WERI-Rb-1 (cell line): Measurements from ENCODE around the gene KCNMA1.
"Not testable (repeated sequence)": the region's sequence is repeated elsewhere in the genome, so short reads cannot be mapped to it uniquely, and the experiment has no call there.

ENCODE experiments used
- DNase-seq: peaks from one replicate; pipeline ENCODE4 v3.0.0-alpha.2; 2020
- H3K27ac ChIP-seq: fragments of 250-450 bp; sonication (Bioruptor Pico); 2 replicates; pipeline ENCODE4 v1.5.1; 2020; ENCODE audit warnings: mild to moderate bottlenecking, moderate library complexity
- H3K27me3 ChIP-seq: fragments of 250-450 bp; sonication (Bioruptor Pico); 2 replicates; pipeline ENCODE4 v1.5.1; 2021; ENCODE audit warnings: mild to moderate bottlenecking, low read depth, moderate library complexity; ENCODE audit not compliant: insufficient read depth, severe bottlenecking
- H3K36me3 ChIP-seq: fragments of 250-450 bp; sonication (Bioruptor Pico); 2 replicates; pipeline ENCODE4 v1.5.1; 2020; ENCODE audit warnings: mild to moderate bottlenecking, moderate library complexity
- H3K4me3 ChIP-seq: 2 replicates; pipeline ENCODE4 v1.5.1; 2011; ENCODE audit warnings: low read depth, mild to moderate bottlenecking, control low read depth, low read length
- H3K9me3 ChIP-seq: fragments of 250-450 bp; sonication (Bioruptor Pico); 2 replicates; pipeline ENCODE4 v1.5.1; 2021; ENCODE audit warnings: mild to moderate bottlenecking, moderate library complexity; ENCODE audit not compliant: severe bottlenecking
- TF ChIP-seq, protein P1 (sequence below): IDR thresholded peaks from 2 replicates; pipeline ENCODE4 v1.5.1; 2011; ENCODE audit warnings: low read depth, mild to moderate bottlenecking, control low read depth, inconsistent platforms, low read length

The KCNMA1 gene

DNA sequence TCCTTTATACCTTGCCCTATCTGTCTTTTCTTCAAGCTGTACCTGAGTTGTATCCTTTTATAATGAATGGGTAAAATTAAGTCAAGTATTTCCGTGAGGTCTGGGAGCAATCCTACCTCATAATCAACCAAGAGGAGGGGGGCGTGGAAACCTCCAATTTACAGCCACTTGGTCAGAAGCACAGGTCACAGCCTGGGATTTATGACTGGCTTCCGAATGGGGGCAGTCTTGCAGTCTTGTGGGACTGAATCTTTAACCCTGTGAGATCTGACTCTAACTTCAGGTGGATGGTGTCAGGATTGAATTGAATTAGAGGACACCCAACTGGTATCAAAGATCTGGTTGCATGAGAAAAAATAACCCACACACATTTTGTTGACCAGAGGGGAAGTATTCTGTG is 23.5 kb upstream of the KCNMA1 start:
- no peak for DNase-seq
- no peaks in the 10 kb centered on the region for H3K27me3 ChIP-seq
- H3K9me3 ChIP-seq = peaks cover 14% of the 10 kb centered on the region
- no peak overlapping the region for H3K4me3 ChIP-seq
- no peaks in the 10 kb centered on the region; the same call in 1 of the 2 replicates for H3K36me3 ChIP-seq
- TF ChIP-seq, protein P1, sequence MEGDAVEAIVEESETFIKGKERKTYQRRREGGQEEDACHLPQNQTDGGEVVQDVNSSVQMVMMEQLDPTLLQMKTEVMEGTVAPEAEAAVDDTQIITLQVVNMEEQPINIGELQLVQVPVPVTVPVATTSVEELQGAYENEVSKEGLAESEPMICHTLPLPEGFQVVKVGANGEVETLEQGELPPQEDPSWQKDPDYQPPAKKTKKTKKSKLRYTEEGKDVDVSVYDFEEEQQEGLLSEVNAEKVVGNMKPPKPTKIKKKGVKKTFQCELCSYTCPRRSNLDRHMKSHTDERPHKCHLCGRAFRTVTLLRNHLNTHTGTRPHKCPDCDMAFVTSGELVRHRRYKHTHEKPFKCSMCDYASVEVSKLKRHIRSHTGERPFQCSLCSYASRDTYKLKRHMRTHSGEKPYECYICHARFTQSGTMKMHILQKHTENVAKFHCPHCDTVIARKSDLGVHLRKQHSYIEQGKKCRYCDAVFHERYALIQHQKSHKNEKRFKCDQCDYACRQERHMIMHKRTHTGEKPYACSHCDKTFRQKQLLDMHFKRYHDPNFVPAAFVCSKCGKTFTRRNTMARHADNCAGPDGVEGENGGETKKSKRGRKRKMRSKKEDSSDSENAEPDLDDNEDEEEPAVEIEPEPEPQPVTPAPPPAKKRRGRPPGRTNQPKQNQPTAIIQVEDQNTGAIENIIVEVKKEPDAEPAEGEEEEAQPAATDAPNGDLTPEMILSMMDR = no peak
- H3K27ac ChIP-seq = no peak overlapping the region

DNA sequence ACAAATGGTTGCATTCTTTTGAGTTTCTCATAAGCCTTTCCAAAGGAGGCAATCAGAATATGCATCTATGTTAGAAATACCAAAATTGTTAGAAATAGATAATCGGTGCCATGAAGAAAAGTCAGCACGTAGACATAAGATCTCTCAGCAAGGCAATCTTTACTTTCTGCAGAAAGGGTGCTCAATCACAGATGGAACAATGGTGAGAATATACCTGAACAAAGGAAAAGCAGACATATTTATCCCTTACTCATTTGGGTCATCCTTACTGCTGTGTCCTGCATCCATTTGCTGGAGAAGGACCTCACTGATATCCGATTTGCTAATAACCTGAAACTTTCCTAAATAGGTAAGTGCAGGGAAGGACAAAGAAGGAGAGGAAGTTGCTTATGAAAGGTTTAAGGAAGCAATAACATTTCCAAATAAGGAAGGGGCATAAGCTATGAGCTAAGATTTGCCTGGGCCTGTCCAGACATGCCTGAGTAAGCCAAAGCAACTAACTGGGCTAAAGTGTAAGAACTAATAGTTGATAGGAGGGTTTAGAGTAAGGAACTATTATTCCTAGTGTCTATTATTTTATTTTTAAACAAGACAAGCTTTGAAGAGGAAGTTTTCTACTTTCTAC is 21.6 kb upstream of the KCNMA1 start:
- not testable (repeated sequence) for H3K27me3 ChIP-seq, H3K4me3 ChIP-seq, H3K36me3 ChIP-seq, DNase-seq
- peaks cover 14% of the 10 kb centered on the region for H3K9me3 ChIP-seq
- H3K27ac ChIP-seq = peak overlapping the region; percentile 49

DNA sequence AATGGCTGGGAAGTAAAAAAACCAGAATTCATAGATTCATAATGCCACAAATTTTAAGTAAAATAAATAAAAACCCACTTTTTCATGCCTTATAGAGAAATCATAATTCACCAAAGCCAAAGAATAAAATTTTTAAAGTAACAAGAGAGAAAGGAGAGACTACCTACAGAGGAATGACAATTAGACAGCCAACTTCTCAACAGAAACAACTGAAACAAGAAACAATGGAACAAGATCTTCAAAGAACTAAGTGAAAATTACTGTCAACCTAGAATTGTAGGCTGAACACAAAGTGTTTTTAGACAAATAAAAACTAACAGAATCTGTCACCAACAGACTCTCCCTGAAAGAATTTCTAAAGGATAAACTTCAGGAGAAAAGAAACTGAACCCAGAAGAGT is 15.6 kb upstream of the KCNMA1 start:
- H3K36me3 ChIP-seq = no peaks in the 10 kb centered on the region
- H3K9me3 ChIP-seq = peaks cover 6% of the 10 kb centered on the region
- no peak for DNase-seq
- H3K27ac ChIP-seq = no peak overlapping the region
- H3K27me3 ChIP-seq = no peaks in the 10 kb centered on the region
- H3K4me3 ChIP-seq = no peak overlapping the region
- TF ChIP-seq, protein P1 = no peak

DNA sequence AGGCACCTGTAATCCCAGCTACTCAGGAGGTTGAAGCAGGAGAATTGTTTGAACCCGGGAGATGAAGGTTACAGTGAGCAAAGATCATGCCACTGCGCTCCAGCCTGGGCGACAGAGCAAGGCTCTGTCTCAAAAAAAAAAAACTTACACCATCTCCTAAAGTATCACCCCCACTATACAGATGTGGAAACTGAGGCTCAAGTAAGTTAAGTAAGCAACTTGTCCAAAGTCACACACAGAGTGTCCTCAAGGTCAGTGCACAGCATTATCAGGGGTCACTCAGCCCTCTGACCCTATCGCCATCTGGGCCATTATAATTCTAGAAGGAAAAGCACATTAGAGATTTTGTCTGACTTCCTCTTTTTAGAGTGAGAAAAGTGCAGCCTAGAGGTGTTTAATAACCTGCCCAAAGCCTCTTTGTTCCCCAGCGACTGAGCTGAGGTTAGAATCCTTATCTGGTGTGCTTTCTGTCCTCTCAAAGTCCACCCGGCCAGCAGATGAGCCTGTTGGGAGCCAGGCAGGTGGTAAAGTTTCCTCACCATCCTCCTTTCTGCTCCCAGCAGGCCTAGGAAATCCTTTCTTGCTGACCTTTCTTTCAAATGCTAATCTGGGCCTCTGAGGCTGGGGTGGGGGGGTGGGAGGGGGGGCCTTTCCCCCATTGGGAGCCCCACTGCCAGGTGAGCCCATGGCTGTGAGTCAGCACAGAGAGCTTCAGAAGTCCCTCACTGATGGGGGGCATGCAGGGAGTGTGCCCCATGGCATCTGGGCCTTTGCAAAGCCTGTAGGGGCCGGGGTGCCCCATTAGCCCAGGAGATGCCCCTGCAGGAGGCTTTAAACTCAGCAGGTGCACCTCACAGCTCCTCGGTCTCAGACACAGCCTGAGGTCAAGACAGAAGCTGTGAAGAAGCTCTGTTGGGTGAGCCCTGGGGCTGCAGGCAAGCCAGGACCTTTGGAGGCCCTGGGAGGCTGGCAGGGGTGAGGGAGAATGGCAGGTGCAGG is 12.0 kb upstream of the KCNMA1 start:
- H3K36me3 ChIP-seq = no peaks in the 10 kb centered on the region
- no peak for DNase-seq
- no peak overlapping the region for H3K4me3 ChIP-seq
- H3K27me3 ChIP-seq = no peaks in the 10 kb centered on the region
- H3K9me3 ChIP-seq = peaks cover 6% of the 10 kb centered on the region
- no peak overlapping the region for H3K27ac ChIP-seq
- TF ChIP-seq, protein P1 = no peak

DNA sequence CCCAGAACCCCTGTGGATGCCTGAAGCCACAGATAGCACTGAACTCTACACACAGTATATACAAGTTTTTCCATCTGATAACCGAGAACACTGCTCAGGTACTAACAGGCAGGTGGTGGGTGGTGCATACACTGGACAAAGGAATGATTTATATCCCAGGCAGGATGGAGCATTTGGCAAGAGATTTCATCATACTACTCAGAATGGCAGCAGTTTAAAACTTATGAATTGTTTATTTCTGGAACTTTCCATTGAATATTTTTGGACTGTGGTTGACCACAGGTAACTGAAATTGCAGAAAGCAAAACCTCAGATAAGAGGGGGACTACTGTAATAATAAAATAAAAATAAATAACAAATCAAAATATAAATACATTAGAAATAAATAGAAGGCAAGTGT is 10.9 kb upstream of the KCNMA1 start:
- Histone ChIP-seq H3K36me3 (no peaks in the 10 kb centered on the region), H3K27me3 (no peaks in the 10 kb centered on the region), H3K27ac (no peak overlapping the region), H3K9me3 (peaks cover 6% of the 10 kb centered on the region), H3K4me3 (no peak overlapping the region)
- TF ChIP-seq, protein P1 = no peak
- DNase-seq = no peak

DNA sequence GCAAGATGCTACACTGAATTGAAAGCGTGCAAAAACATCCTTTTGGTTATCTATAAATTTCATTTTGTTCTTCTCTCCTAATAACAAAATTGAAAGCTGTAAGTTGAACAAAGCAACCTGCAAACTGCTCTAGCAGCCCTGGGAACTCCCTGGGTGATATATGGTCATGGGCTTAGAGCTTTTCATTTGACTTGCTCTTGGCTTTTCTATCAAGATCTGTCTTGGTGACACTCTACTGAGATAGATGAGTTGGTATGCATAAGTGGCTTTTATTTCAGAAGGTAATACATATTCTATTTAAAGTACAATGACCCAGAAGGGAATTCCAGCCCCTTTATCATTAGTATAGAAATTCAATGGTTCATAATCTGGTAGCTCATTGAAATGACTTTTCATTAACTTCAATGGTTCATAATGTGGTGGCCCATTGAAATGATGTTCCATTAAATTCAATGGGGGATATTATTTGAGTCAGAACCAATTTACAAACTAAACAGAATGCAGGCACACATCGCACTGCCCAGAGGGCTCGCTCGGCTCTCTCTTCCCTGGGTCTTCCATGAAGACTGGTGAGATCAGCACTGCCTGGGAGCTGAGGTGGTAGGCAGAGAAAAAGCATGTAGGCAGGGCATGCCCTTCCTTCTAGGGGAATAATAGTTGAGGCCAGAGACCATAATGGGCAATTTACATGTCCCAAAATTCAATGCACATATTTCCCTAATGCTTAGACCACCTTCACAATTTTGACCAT is 10.1 kb upstream of the KCNMA1 start:
- Histone ChIP-seq H3K27ac (no peak overlapping the region), H3K27me3 (no peaks in the 10 kb centered on the region), H3K4me3 (no peak overlapping the region), H3K36me3 (no peaks in the 10 kb centered on the region), H3K9me3 (no peaks in the 10 kb centered on the region)
- TF ChIP-seq, protein P1 = no peak
- no peak for DNase-seq
